OCI-LY1 (cell line): ENCODE measurements around the gene KCNIP4.

Source experiments
- CTCF ChIP-seq: fragments of 200-600 bp; sonication (generic), shearing (Covaris generic); IDR thresholded peaks from 2 replicates; pipeline ENCODE4 v1.5.1; 2017; ENCODE audit warnings: mild to moderate bottlenecking, antibody characterized with exemption, low read length, moderate library complexity, mixed read lengths
- EZH2 ChIP-seq: fragments of 200-600 bp; sonication (generic), shearing (Covaris generic); IDR thresholded peaks from 2 replicates; pipeline ENCODE4 v1.8.0; 2017; ENCODE audit warnings: borderline replicate concordance, mixed run types, mild to moderate bottlenecking, antibody characterized with exemption, low read length, moderate library complexity, mixed read lengths

- TF ChIP-seq EZH2: no peak
- no peak for TF ChIP-seq CTCF
Observed at GRCh38 chr4:21191317-21191716, 757.3 kb downstream of the KCNIP4 start.
